CD4-positive, alpha-beta memory T cell (primary cell): ENCODE measurements around the gene ERV3-1. TPM values are rescaled to one million over a fixed set of nuclear protein-coding genes. Genes with fewer than 3 reads are reported as not detected.
"Not testable (repeated sequence)": the region's sequence is repeated elsewhere in the genome, so short reads cannot be mapped to it uniquely, and the experiment has no call there.

Experiments used
- CTCF ChIA-PET: fragments of 350-600 bp; sonication (Branson Sonifier 250); formaldehyde crosslinking; loops from one replicate; lab custom pipeline; 2021; ENCODE audit warnings: inconsistent platforms; ENCODE audit not compliant: partially characterized antibody; lab: Charles Lee
- POLR2A ChIA-PET: fragments of 350-600 bp; sonication (Branson Sonifier 250); formaldehyde crosslinking; loops from one replicate; lab custom pipeline; 2021; ENCODE audit not compliant: partially characterized antibody; lab: Charles Lee
- DNase-seq, 5 donors: peaks; one replicate each; pipeline versions ENCODE4 v3.0.0 to v3.0.0-alpha.2; 2020 to 2022; ENCODE audit warnings: mixed read lengths in 1 of 5
- H3K27ac ChIP-seq: one replicate; pipeline ENCODE4 v1.7.0; 2013; ENCODE audit warnings: low read depth, low read length
- H3K27me3 ChIP-seq: 2 replicates; pipeline ENCODE4 v1.7.0; 2013; ENCODE audit warnings: mild to moderate bottlenecking, low read length, moderate library complexity; ENCODE audit not compliant: insufficient read depth
- H3K36me3 ChIP-seq: 2 replicates; pipeline ENCODE4 v1.7.0; 2013; ENCODE audit warnings: mild to moderate bottlenecking, low read length, moderate library complexity; ENCODE audit not compliant: insufficient read depth
- H3K4me1 ChIP-seq: 2 replicates; pipeline ENCODE4 v1.7.0; 2013; ENCODE audit warnings: mild to moderate bottlenecking, low read length, moderate library complexity; ENCODE audit not compliant: insufficient read depth
- H3K4me3 ChIP-seq, 2 donors: one replicate each; pipeline ENCODE4 v1.7.0; 2013; ENCODE audit warnings: low read length in 2 of 2, mild to moderate bottlenecking in 1 of 2
- H3K9me3 ChIP-seq, 2 donors: one replicate each; pipeline ENCODE4 v1.7.0; 2013; ENCODE audit warnings: low read length in 2 of 2, control low read depth in 1 of 2; ENCODE audit not compliant: control insufficient read depth in 1 of 2
- H3K27ac Mint-ChIP-seq, 7 donors: one replicate each; pipeline ENCODE4 v1.8.0; 2020 to 2021; ENCODE audit warnings: mixed read lengths in 7 of 7, mild to moderate bottlenecking in 6 of 7, inconsistent platforms in 3 of 7, moderate library complexity in 3 of 7
- H3K27me3 Mint-ChIP-seq, 2 donors: one replicate each; pipeline ENCODE4 v1.8.0; 2020 to 2021; ENCODE audit warnings: mixed read lengths in 2 of 2
- H3K36me3 Mint-ChIP-seq, 2 donors: one replicate each; pipeline ENCODE4 v1.8.0; 2020 to 2021; ENCODE audit warnings: mixed read lengths in 2 of 2, inconsistent platforms in 1 of 2, mild to moderate bottlenecking in 1 of 2
- H3K4me1 Mint-ChIP-seq, 4 donors: one replicate each; pipeline ENCODE4 v1.8.0; 2020 to 2021; ENCODE audit warnings: mixed read lengths in 4 of 4, mild to moderate bottlenecking in 1 of 4
- H3K4me3 Mint-ChIP-seq, 8 donors: one replicate each; pipeline ENCODE4 v1.8.0; 2020 to 2021; ENCODE audit warnings: mixed read lengths in 8 of 8, mild to moderate bottlenecking in 7 of 8, moderate library complexity in 6 of 8, inconsistent platforms in 3 of 8
- H3K9me3 Mint-ChIP-seq, 8 donors: one replicate each; pipeline ENCODE4 v1.8.0; 2020 to 2021; ENCODE audit warnings: mixed read lengths in 8 of 8, mild to moderate bottlenecking in 5 of 8, inconsistent platforms in 3 of 8, moderate library complexity in 1 of 8
- intact Hi-C: fragments of 100-400 bp; cut with micrococcal nuclease; formaldehyde crosslinking; loops from one replicate; pipeline ENCODE4 v1.15.1; 2023
- polyA plus RNA-seq, 2 donors: library from polyadenylated mRNA; unstranded; fragments of 300-500 nt; fragmentation: Illumina TruSeq; gene quantifications; one replicate each; pipeline ENCODE4 v1.2.3, GENCODE V29; 2021
- total RNA-seq, 2 experiments: library from RNA; stranded (reverse); gene quantifications; one replicate each; pipeline ENCODE4 v1.2.3, GENCODE V29; 2021

ERV3-1 gene
- total and polyA plus RNA-seq, 4 experiments from 2014 or later, result 5.3 to 19.9 (median 14.1) TPM

DNA sequence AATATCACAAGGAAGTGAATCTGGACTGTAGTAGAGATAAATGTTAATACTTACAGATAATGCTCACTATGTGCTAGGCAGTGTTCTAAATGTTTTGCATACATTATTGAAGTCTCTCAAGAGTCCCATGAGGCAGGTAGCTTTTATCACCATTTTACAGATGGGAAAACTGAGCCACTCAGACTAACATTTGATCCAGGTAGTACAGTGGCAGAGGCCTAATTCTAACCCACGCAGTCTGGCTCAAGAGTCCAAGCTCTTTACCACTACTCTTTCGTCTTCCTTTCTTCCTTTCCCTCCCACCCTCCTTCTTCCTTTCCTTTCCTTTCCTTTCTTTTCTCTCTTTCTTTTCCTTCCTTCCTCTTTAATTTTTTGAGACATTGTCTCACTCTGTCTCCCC lies 39.1 kb upstream of the ERV3-1 start:
- H3K9me3 ChIP-seq, H3K27me3 ChIP-seq, H3K36me3 ChIP-seq, POLR2A ChIA-PET, H3K9me3 Mint-ChIP-seq, H3K27ac ChIP-seq, H3K4me1 ChIP-seq, CTCF ChIA-PET, H3K27me3 Mint-ChIP-seq, intact Hi-C loops, H3K36me3 Mint-ChIP-seq, H3K4me3 ChIP-seq, H3K27ac Mint-ChIP-seq, DNase-seq: not testable (repeated sequence)
- peaks cover 6 to 15% (median 11%) of the 10 kb centered on the region in 4 donors for H3K4me1 Mint-ChIP-seq
- H3K4me3 Mint-ChIP-seq, result peak overlapping the region in 1 of 8 donors; percentile 9

DNA sequence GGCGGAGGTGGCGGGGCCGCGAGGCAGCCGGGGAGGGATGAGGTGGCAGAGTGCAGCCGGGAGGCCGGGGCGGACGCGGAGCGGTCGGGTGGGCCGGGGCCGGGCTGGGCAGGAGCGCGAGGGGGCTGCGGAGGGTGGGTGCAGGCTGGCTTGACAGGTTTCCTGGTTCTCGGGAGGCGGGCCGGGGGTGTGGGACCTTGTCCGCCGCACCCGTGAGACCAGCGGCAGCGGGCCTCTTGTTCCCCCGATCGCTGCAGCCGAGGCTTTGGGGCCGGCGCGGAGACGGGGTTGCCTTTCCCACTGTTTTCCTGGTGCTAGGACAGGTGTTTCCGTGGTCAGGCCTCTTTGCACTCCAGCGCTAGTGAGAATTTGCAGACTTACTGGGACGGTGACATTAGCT lies 32.3 kb upstream of the ERV3-1 start:
- H3K27me3 Mint-ChIP-seq, H3K36me3 Mint-ChIP-seq, H3K9me3 Mint-ChIP-seq, H3K27me3 ChIP-seq, H3K36me3 ChIP-seq, H3K9me3 ChIP-seq: not testable (repeated sequence)
- H3K4me1 Mint-ChIP-seq, result peaks cover 10 to 17% (median 14%) of the 10 kb centered on the region in 4 donors
- peak overlapping the region; percentile 70 to 93 (median 88) for H3K4me3 Mint-ChIP-seq
- intact Hi-C loops, result loop anchor here (1.0 to 5.0 kb wide), 6 partner anchors 32 to 1136 kb away; partner anchors contain the start of genes ERV3-1 and ZNF92
- H3K4me1 ChIP-seq, result peaks cover 14% of the 10 kb centered on the region
- H3K4me3 ChIP-seq, result peak overlapping the region; percentile 3 to 64
- peak overlapping the region; percentile 14 for H3K27ac ChIP-seq
- POLR2A ChIA-PET, result interaction anchor here (1.4 to 2.2 kb wide), 5 partner anchors 33 to 732 kb away, joined by 3 to 34 read pairs (median 6); partner anchors contain the start of genes ERV3-1, ZNF107 and ZNF273
- H3K27ac Mint-ChIP-seq, result peak overlapping the region; percentile 38 to 92 (median 85)
- CTCF ChIA-PET, result interaction anchor here (2.9 kb wide), 1 partner anchor 32 kb away, joined by 12 read pairs; the partner anchor contains the start of gene ERV3-1
- peak in 3 of 5 donors; percentile 3 to 55 (median 18) for DNase-seq

DNA sequence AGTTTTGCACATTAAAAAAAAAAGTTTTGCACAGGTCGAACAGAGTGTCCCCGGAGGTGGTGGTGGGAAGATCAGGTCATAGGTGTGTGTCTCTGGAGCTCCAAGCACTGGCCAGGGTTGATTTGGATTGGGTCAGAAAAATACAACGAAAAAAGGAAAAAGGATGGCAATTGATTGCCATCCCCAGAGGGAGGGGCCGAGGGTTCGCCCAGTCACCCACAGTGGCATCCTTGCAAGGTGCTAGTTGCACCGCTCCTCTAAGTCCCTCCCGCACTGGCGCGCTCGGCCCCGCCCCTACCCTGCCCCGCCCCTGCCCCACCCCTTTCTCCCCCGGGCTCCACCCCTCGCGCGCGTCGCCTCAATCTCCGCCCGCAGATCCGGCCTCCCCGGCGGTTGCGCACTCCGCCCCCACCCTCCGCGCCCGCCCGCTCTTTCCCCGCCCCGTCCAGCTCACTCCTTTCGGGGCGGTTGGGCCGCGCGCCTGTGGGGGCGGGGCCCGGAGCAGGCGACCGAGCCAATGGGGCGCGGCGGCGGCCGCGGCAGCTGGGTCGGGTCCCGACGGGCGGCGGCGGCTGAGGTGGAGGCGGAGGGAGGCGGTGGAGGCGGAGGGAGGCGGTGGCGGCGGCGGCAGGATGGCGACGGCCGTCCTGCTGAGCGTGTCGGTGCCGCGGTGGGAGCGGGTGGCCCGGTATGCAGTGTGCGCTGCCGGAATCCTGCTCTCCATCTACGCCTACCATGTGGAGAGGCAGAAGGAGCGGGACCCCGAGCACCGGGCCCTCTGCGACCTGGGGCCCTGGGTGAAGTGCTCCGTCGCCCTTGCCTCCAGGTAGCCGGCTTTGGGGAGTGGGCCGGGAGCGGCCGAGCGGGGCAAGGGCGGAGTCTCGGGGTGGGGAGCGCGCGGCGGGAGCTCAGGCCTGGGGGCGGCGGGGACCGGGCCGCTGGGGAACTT lies 31.5 kb upstream of the ERV3-1 start:
- Mint-ChIP-seq H3K27me3 (no peaks in the 10 kb centered on the region), H3K36me3 (peaks cover 0 to 3% of the 10 kb centered on the region in 2 donors), H3K4me1 (peaks cover 10 to 17% (median 14%) of the 10 kb centered on the region in 4 donors), H3K27ac (peak overlapping the region; percentile 79 to 93 (median 90)), H3K4me3 (peak overlapping the region; percentile 68 to 85 (median 81)), H3K9me3 (peaks cover 0 to 4% (median 0%) of the 10 kb centered on the region in 8 donors)
- Histone ChIP-seq H3K4me3 (peak overlapping the region in 1 of 2 donors; percentile 43), H3K4me1 (peaks cover 14% of the 10 kb centered on the region), H3K9me3 (no peaks in the 10 kb centered on the region), H3K36me3 (no peaks in the 10 kb centered on the region), H3K27ac (peak overlapping the region; percentile 56), H3K27me3 (no peaks in the 10 kb centered on the region)
- POLR2A ChIA-PET, result interaction anchor here (0.7 to 2.2 kb wide), 11 partner anchors 28 to 731 kb away, joined by 3 to 34 read pairs (median 3); partner anchors contain the start of genes ERV3-1, ZNF107, ZNF138 and ZNF273
- peak; percentile 90 to 94 (median 92) for DNase-seq
- CTCF ChIA-PET, result interaction anchor here (2.9 kb wide), 1 partner anchor 31 kb away, joined by 12 read pairs; the partner anchor contains the start of gene ERV3-1
- intact Hi-C loops, result loop anchor here (1.0 to 5.0 kb wide), 6 partner anchors 32 to 1136 kb away; partner anchors contain the start of genes ERV3-1 and ZNF92

DNA sequence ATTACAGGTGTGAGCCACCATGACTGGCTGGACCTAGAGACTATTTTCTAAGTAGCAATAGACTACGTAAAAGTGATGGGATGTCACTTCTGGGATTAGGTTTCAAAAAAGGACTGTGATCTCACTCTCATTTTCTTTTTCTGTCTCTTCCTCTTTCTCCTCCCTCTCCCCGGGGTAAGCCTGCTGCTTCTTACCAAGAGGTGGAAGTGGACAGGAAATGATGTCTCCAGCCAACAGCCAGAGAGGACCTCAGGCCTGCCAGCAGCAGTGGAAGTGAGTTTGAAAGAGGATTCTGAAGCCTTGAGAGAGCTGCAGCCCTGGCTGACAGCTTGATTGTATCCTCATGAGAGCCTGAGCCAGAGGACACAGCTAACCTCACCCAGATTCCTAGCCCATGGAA lies 30.0 kb upstream of the ERV3-1 start:
- H3K9me3 ChIP-seq, H3K4me3 ChIP-seq, H3K36me3 ChIP-seq, H3K27ac ChIP-seq, H3K27me3 ChIP-seq, H3K27me3 Mint-ChIP-seq, H3K36me3 Mint-ChIP-seq, DNase-seq, H3K4me3 Mint-ChIP-seq, H3K9me3 Mint-ChIP-seq: not testable (repeated sequence)
- Mint-ChIP-seq H3K4me1 (peaks cover 10 to 17% (median 14%) of the 10 kb centered on the region in 4 donors), H3K27ac (peak overlapping the region in 1 of 7 donors; percentile 79)
- ChIA-PET CTCF (interaction anchor here (2.9 kb wide), 1 partner anchor 30 kb away, joined by 12 read pairs; the partner anchor contains the start of gene ERV3-1), POLR2A (interaction anchor here (1.5 kb wide), 1 partner anchor 714 kb away, joined by 3 read pairs; no protein-coding TSS in a partner anchor)
- peaks cover 14% of the 10 kb centered on the region for H3K4me1 ChIP-seq
- intact Hi-C loops, result loop anchor here (5.0 kb wide), 2 partner anchors 1109 to 1134 kb away; no protein-coding TSS in a partner anchor

DNA sequence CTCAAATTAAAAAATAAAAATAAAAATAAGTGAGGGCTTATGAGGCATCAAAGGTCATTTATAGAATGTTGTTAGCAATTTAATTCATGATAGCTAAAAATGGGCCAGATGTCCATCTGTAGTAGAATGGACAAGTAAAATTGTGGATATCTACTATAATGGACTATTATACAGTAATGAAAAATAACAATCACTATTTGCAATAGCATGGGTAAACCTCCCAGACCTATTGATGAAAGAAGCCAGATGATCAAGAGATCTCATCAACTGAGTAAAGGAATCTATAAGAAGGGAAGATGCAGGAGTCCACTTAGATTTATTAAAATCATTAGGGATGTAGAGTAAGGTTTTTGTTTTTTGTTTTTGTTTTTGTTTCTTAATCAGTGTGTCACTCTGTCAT lies 29.0 kb upstream of the ERV3-1 start:
- H3K36me3 ChIP-seq, CTCF ChIA-PET, H3K9me3 Mint-ChIP-seq, H3K9me3 ChIP-seq, H3K27me3 Mint-ChIP-seq, POLR2A ChIA-PET, H3K4me3 ChIP-seq, H3K27ac ChIP-seq, H3K36me3 Mint-ChIP-seq, DNase-seq, H3K27ac Mint-ChIP-seq, H3K27me3 ChIP-seq: not testable (repeated sequence)
- H3K4me3 Mint-ChIP-seq, result peak overlapping the region in 1 of 8 donors; percentile 10
- intact Hi-C loops, result loop anchor here (5.0 kb wide), 2 partner anchors 1108 to 1133 kb away; no protein-coding TSS in a partner anchor
- peaks cover 14% of the 10 kb centered on the region for H3K4me1 ChIP-seq
- H3K4me1 Mint-ChIP-seq, result peaks cover 10 to 17% (median 14%) of the 10 kb centered on the region in 4 donors

DNA sequence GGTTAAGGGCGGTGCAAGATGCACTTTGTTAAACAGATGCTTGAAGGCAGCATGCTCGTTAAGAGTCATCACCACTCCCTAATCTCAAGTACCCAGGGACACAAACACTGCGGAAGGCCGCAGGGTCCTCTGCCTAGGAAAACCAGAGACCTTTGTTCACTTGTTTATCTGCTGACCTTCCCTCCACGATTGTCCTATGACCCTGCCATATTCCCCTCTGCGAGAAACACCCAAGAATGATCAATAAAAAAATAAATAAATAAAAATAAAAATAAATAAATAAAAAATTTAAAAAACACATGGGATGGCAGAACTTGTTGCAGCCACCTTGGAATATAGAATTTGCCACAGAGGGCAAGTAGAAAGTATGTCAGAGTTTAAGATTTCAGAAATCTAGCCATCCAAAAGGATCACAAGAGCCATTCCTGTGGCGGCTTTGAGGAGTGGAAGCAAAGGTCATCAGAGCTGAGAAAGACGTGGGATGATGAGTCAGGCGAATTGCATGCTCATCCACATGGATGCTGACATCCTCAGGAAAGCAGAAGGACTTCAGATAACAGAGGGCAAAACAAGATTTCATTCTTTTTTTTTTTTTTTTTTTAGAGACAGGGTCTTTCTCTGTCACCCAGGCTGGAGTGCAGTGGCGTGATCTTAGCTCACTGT lies 27.8 kb upstream of the ERV3-1 start:
- H3K27me3 Mint-ChIP-seq, H3K4me1 Mint-ChIP-seq, H3K36me3 Mint-ChIP-seq, H3K27ac Mint-ChIP-seq, H3K9me3 Mint-ChIP-seq, H3K4me1 ChIP-seq, H3K4me3 Mint-ChIP-seq, POLR2A ChIA-PET, H3K4me3 ChIP-seq, CTCF ChIA-PET, H3K9me3 ChIP-seq, H3K27ac ChIP-seq, DNase-seq, intact Hi-C loops, H3K27me3 ChIP-seq, H3K36me3 ChIP-seq: not testable (repeated sequence)
